ENCODE measurements around the gene CABP5. TPM values are rescaled to one million over a fixed set of nuclear protein-coding genes. Genes with fewer than 3 reads are reported as not detected.
A peak's percentile ranks its signal among the peaks of the same experiment; 100 is the strongest.

Gene CABP5
- total and polyA plus RNA-seq, 2 experiments from 2014 or later = not detected

- Histone ChIP-seq H3K27ac (ENCODE audit: low read depth) (no peak overlapping the region), H3K4me2 (no peak overlapping the region), H3K4me1 (ENCODE audit: insufficient read depth) (no peaks in the 10 kb centered on the region), H4K20me1 (replicated peaks; ENCODE audit: insufficient read depth) (no peaks in the 10 kb centered on the region), H3F3A (replicated peaks; ENCODE audit: low read depth) (no peaks in the 10 kb centered on the region), H3K36me3 (ENCODE audit: insufficient read depth) (no peaks in the 10 kb centered on the region), H3K27me3 (ENCODE audit: insufficient read depth) (no peaks in the 10 kb centered on the region), H3K79me2 (replicated peaks; ENCODE audit: insufficient read depth) (no peaks in the 10 kb centered on the region), H3K9me2 (ENCODE audit: insufficient read depth) (peaks cover 4% of the 10 kb centered on the region; the same call in 1 of the 2 replicates), H2AFZ (peak overlapping the region; percentile 57), H3K4me3 (no peak overlapping the region)
- DNase-seq (ENCODE audit: low spot score) = no peak
- no peak overlapping the region for H3K27ac Mint-ChIP-seq
- H3K4me1 Mint-ChIP-seq = peaks cover 2% of the 10 kb centered on the region; the same call in 2 of the 3 replicates
- TF ChIP-seq ZNF331 (CRISPR knock-in tag; IDR thresholded peaks at IDR 0.05; ENCODE audit: low read depth) = no peak
- TF ChIP-seq STAT1 (IDR thresholded peaks at IDR 0.05; ENCODE audit: unreplicated experiment) = no peak
- no peak for TF ChIP-seq ZNF462 (CRISPR knock-in tag; IDR thresholded peaks at IDR 0.05)
- no peak for TF ChIP-seq ETS1 (IDR thresholded peaks at IDR 0.05)
- TF ChIP-seq EZH2phosphoT487 (IDR thresholded peaks at IDR 0.05; ENCODE audit: unreplicated experiment) = no peak
- no peak for TF ChIP-seq REST (IDR thresholded peaks at IDR 0.05; ENCODE audit: unreplicated experiment)
- no peak for TF ChIP-seq JUNB (IDR thresholded peaks at IDR 0.05; ENCODE audit: unreplicated experiment)
- no peak for TF ChIP-seq EZH2 (IDR thresholded peaks at IDR 0.05; ENCODE audit: low read depth, unreplicated experiment)
- no peak for TF ChIP-seq CTCF (conservative IDR thresholded peaks at IDR 0.05; ENCODE audit: low read depth in 2 of 2)
- TF ChIP-seq CREB1 (CRISPR knock-in tag; IDR thresholded peaks at IDR 0.05; ENCODE audit: low read depth) = no peak
- no peak for TF ChIP-seq NANOG (IDR thresholded peaks at IDR 0.05; ENCODE audit: borderline replicate concordance)
- H3K27me3 Mint-ChIP-seq (ENCODE audit: insufficient read depth, low read depth, poor library complexity) = peaks cover 6% of the 10 kb centered on the region
- H3K4me3 Mint-ChIP-seq = no peak overlapping the region
- no peak for ATAC-seq
- H3K9me3 Mint-ChIP-seq = peaks cover 2% of the 10 kb centered on the region; the same call in 2 of the 3 replicates
- H3K36me3 Mint-ChIP-seq (ENCODE audit: low read depth) = no peaks in the 10 kb centered on the region
Measured at GRCh38 chr19:48029431-48029830, 14.4 kb downstream of the CABP5 start.

Measured in GM23338 (cell line).